Naive thymus-derived CD4-positive, alpha-beta T cell (primary cell): ENCODE measurements around the gene VPS9D1. TPM values are rescaled to one million over a fixed set of nuclear protein-coding genes. Genes with fewer than 3 reads are reported as not detected.
"Not testable (repeated sequence)": the region's sequence is repeated elsewhere in the genome, so short reads cannot be mapped to it uniquely, and the experiment has no call there.

Experiments used
- ATAC-seq: fragments of 150-1000 bp; cut with Tn5 transposase; 2 replicates; pipeline ENCODE4 v1.10.0; 2021; ENCODE audit warnings: mild to moderate bottlenecking, moderate library complexity
- CTCF ChIA-PET: fragments of 350-600 bp; sonication (Branson Sonifier 250); formaldehyde crosslinking; loops from one replicate; lab custom pipeline; 2021; ENCODE audit warnings: antibody characterized with exemption; lab: Charles Lee
- POLR2A ChIA-PET: fragments of 350-600 bp; sonication (Branson Sonifier 250); formaldehyde crosslinking; loops from one replicate; lab custom pipeline; 2021; ENCODE audit warnings: antibody characterized with exemption, inconsistent platforms; lab: Charles Lee
- DNase-seq, 9 donors: peaks; one replicate each; pipeline versions ENCODE4 v3.0.0 to v3.0.0-alpha.2; 2020 to 2022; ENCODE audit warnings: mixed read lengths in 1 of 9
- H3K27ac ChIP-seq: one replicate; pipeline ENCODE4 v1.7.0; 2013; ENCODE audit warnings: mild to moderate bottlenecking, low read depth, low read length, moderate library complexity
- H3K27me3 ChIP-seq, 2 donors: one replicate each; pipeline ENCODE4 v1.7.0; 2013; ENCODE audit warnings: low read length in 2 of 2, mild to moderate bottlenecking in 2 of 2, moderate library complexity in 2 of 2; ENCODE audit not compliant: control insufficient read depth in 2 of 2, insufficient read depth in 2 of 2
- H3K36me3 ChIP-seq, 3 experiments: 1 replicate in 2 of 3; 2 replicates in 1 of 3; pipeline ENCODE4 v1.7.0; 2013; ENCODE audit warnings: low read length in 3 of 3, mild to moderate bottlenecking in 3 of 3, moderate library complexity in 1 of 3; ENCODE audit not compliant: insufficient read depth in 3 of 3, control insufficient read depth in 2 of 3
- H3K4me1 ChIP-seq, 2 donors: one replicate each; pipeline ENCODE4 v1.7.0; 2013; ENCODE audit warnings: low read length in 2 of 2, mild to moderate bottlenecking in 2 of 2, moderate library complexity in 1 of 2; ENCODE audit not compliant: control insufficient read depth in 2 of 2, insufficient read depth in 2 of 2
- H3K4me3 ChIP-seq: 2 replicates; pipeline ENCODE4 v1.7.0; 2013; ENCODE audit warnings: mild to moderate bottlenecking, low read length
- H3K9me3 ChIP-seq, 3 experiments: 1 replicate in 2 of 3; 2 replicates in 1 of 3; pipeline ENCODE4 v1.7.0; 2013; ENCODE audit warnings: low read length in 3 of 3; ENCODE audit not compliant: control insufficient read depth in 2 of 3
- H3K27ac Mint-ChIP-seq, 9 donors: one replicate each; pipeline ENCODE4 v1.8.0; 2020 to 2022; ENCODE audit warnings: mixed read lengths in 9 of 9, mild to moderate bottlenecking in 8 of 9, moderate library complexity in 5 of 9, inconsistent platforms in 2 of 9
- H3K27me3 Mint-ChIP-seq, 5 donors: one replicate each; pipeline ENCODE4 v1.8.0; 2021 to 2022; ENCODE audit warnings: mixed read lengths in 5 of 5, mild to moderate bottlenecking in 1 of 5
- H3K36me3 Mint-ChIP-seq, 5 donors: one replicate each; pipeline ENCODE4 v1.8.0; 2020 to 2022; ENCODE audit warnings: mixed read lengths in 5 of 5, mild to moderate bottlenecking in 3 of 5, inconsistent platforms in 1 of 5
- H3K4me1 Mint-ChIP-seq, 7 donors: one replicate each; pipeline ENCODE4 v1.8.0; 2020 to 2022; ENCODE audit warnings: mixed read lengths in 7 of 7, mild to moderate bottlenecking in 3 of 7, inconsistent platforms in 1 of 7
- H3K4me3 Mint-ChIP-seq, 10 donors: one replicate each; pipeline ENCODE4 v1.8.0; 2020 to 2022; ENCODE audit warnings: mild to moderate bottlenecking in 10 of 10, mixed read lengths in 10 of 10, moderate library complexity in 6 of 10, inconsistent platforms in 2 of 10
- H3K9me3 Mint-ChIP-seq, 11 donors: one replicate each; pipeline ENCODE4 v1.8.0; 2020 to 2022; ENCODE audit warnings: mixed read lengths in 11 of 11, mild to moderate bottlenecking in 4 of 11, inconsistent platforms in 1 of 11, moderate library complexity in 1 of 11
- intact Hi-C, 2 donors: fragments of 100-400 bp; cut with micrococcal nuclease; formaldehyde crosslinking; loops; one replicate each; pipeline ENCODE4 v1.15.1; 2023
- polyA plus RNA-seq, 2 donors: library from polyadenylated mRNA; unstranded; fragments of 300-500 nt; fragmentation: Illumina TruSeq; gene quantifications; one replicate each; pipeline ENCODE4 v1.2.3, GENCODE V29; 2021
- total RNA-seq, 6 experiments: library from RNA in 5 of 6; stranded (reverse) in 5 of 6; gene quantifications; 1 replicate in 5 of 6; 2 replicates in 1 of 6; pipeline ENCODE4 v1.2.3 and lab custom pipeline; 2021 to 2026

VPS9D1 gene
- total and polyA plus RNA-seq, 7 experiments from 2014 or later = 0.93 to 28.9 (median 11.9) TPM

GRCh38 chr16:89696670-89697128 lies 24.0 kb downstream of the VPS9D1 start:
- ATAC-seq = no peak
- POLR2A ChIA-PET = no interaction called here
- Mint-ChIP-seq H3K9me3 (no peaks in the 10 kb centered on the region), H3K4me3 (peak overlapping the region in 1 of 10 donors; percentile 4), H3K4me1 (peaks cover 0 to 19% (median 10%) of the 10 kb centered on the region in 7 donors), H3K27me3 (no peaks in the 10 kb centered on the region), H3K27ac (no peak overlapping the region), H3K36me3 (peaks cover 0 to 7% (median 3%) of the 10 kb centered on the region in 5 donors)
- intact Hi-C loops = no loop called here
- Histone ChIP-seq H3K27me3 (no peaks in the 10 kb centered on the region), H3K4me3 (no peak overlapping the region), H3K4me1 (peaks cover 19 to 24% of the 10 kb centered on the region in 2 donors), H3K27ac (no peak overlapping the region), H3K9me3 (no peaks in the 10 kb centered on the region), H3K36me3 (peaks cover 0 to 49% (median 4%) of the 10 kb centered on the region in 3 experiments)
- CTCF ChIA-PET = interaction anchor here (0.6 to 1.7 kb wide), 2 partner anchors 213 to 671 kb away, joined by 3 read pairs; no protein-coding TSS in a partner anchor
- no peak for DNase-seq

- Mint-ChIP-seq H3K9me3 (no peaks in the 10 kb centered on the region), H3K4me3 (peak overlapping the region in 1 of 10 donors; percentile 4), H3K4me1 (peaks cover 0 to 19% (median 10%) of the 10 kb centered on the region in 7 donors), H3K27ac (peak overlapping the region in 2 of 9 donors; percentile 9 to 36), H3K27me3 (no peaks in the 10 kb centered on the region), H3K36me3 (peaks cover 0 to 11% (median 3%) of the 10 kb centered on the region in 5 donors)
- no peak for DNase-seq
- Histone ChIP-seq H3K4me1 (peaks cover 19 to 24% of the 10 kb centered on the region in 2 donors), H3K27me3 (no peaks in the 10 kb centered on the region), H3K9me3 (no peaks in the 10 kb centered on the region), H3K36me3 (peaks cover 0 to 54% (median 4%) of the 10 kb centered on the region in 3 experiments), H3K27ac (no peak overlapping the region), H3K4me3 (no peak overlapping the region)
- CTCF ChIA-PET = interaction anchor here (0.6 to 1.7 kb wide), 3 partner anchors 104 to 670 kb away, joined by 3 to 5 read pairs (median 3); no protein-coding TSS in a partner anchor
- intact Hi-C loops = no loop called here
- POLR2A ChIA-PET = no interaction called here
- ATAC-seq = no peak
Measured at GRCh38 chr16:89695875-89696669, 24.6 kb downstream of the VPS9D1 start.

DNA sequence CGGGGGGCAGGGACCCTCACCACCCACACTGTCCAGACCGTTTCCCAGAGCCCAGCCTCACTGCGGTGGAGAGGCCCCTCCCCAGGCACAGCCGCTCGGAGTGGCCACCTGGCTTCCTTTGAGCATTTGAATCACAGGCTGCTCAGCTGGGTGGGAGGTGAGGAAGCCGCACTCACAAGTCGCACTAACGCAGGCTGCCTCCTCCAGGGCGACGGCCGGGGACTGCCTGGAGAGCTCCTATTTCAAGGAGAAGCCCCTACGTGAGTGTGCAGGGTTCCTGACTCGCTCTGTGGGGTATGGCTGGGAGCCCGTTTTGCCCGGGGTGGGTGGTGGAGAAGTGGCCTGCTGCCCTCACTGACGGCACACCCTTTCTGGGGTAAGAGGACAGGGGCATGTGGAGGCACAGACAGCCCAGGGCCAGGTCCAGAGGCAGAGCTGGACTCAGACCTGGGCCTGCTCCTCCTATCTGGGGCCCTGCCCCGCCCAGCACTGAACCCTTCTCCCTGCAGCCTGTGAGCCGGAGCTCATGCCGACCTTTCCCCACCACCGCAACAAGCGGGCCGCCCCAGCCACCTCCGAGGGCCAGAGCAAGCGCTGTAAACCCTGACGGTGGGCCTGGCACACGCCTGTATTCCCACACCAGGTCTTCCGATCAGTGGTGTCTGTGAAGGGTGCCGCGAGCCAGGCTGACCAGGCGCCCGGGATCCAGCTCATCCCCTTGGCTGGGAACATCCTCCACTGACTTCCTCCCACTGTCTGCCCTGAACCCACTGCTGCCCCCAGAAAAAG lies 25.4 kb downstream of the VPS9D1 start:
- peaks cover 0 to 12% (median 3%) of the 10 kb centered on the region in 5 donors for H3K36me3 Mint-ChIP-seq
- peaks cover 0 to 60% (median 4%) of the 10 kb centered on the region in 3 experiments for H3K36me3 ChIP-seq
- H3K27ac Mint-ChIP-seq = peak overlapping the region in 1 of 9 donors; percentile 36
- H3K27ac ChIP-seq = no peak overlapping the region
- peaks cover 2 to 19% (median 10%) of the 10 kb centered on the region in 7 donors for H3K4me1 Mint-ChIP-seq
- intact Hi-C loops = no loop called here
- H3K9me3 ChIP-seq = no peaks in the 10 kb centered on the region
- no peaks in the 10 kb centered on the region for H3K27me3 Mint-ChIP-seq
- H3K9me3 Mint-ChIP-seq = no peaks in the 10 kb centered on the region
- peaks cover 13 to 17% of the 10 kb centered on the region in 2 donors for H3K4me1 ChIP-seq
- ChIA-PET CTCF (interaction anchor here (0.6 kb wide), 1 partner anchor 103 kb away, joined by 5 read pairs; no protein-coding TSS in a partner anchor), POLR2A (interaction anchor here (0.6 kb wide), 1 partner anchor 46 kb away, joined by 4 read pairs; no protein-coding TSS in a partner anchor)
- DNase-seq (no peak), ATAC-seq (no peak)
- no peak overlapping the region for H3K4me3 ChIP-seq
- no peak overlapping the region for H3K4me3 Mint-ChIP-seq
- H3K27me3 ChIP-seq = no peaks in the 10 kb centered on the region

- H3K27me3 ChIP-seq, DNase-seq, H3K4me3 Mint-ChIP-seq, H3K27ac ChIP-seq, CTCF ChIA-PET, H3K27ac Mint-ChIP-seq, H3K9me3 ChIP-seq, H3K9me3 Mint-ChIP-seq, H3K27me3 Mint-ChIP-seq, ATAC-seq, H3K4me3 ChIP-seq, intact Hi-C loops: not testable (repeated sequence)
- Histone ChIP-seq H3K4me1 (peaks cover 7 to 13% of the 10 kb centered on the region in 2 donors), H3K36me3 (peaks cover 0 to 64% (median 4%) of the 10 kb centered on the region in 3 experiments)
- Mint-ChIP-seq H3K4me1 (peaks cover 4 to 13% (median 7%) of the 10 kb centered on the region in 7 donors), H3K36me3 (peaks cover 0 to 17% (median 3%) of the 10 kb centered on the region in 5 donors)
- POLR2A ChIA-PET = interaction anchor here (0.6 kb wide), 1 partner anchor 31 kb away, joined by 3 read pairs; no protein-coding TSS in a partner anchor
Measured at GRCh38 chr16:89694784-89695085, 26.0 kb downstream of the VPS9D1 start.

DNA sequence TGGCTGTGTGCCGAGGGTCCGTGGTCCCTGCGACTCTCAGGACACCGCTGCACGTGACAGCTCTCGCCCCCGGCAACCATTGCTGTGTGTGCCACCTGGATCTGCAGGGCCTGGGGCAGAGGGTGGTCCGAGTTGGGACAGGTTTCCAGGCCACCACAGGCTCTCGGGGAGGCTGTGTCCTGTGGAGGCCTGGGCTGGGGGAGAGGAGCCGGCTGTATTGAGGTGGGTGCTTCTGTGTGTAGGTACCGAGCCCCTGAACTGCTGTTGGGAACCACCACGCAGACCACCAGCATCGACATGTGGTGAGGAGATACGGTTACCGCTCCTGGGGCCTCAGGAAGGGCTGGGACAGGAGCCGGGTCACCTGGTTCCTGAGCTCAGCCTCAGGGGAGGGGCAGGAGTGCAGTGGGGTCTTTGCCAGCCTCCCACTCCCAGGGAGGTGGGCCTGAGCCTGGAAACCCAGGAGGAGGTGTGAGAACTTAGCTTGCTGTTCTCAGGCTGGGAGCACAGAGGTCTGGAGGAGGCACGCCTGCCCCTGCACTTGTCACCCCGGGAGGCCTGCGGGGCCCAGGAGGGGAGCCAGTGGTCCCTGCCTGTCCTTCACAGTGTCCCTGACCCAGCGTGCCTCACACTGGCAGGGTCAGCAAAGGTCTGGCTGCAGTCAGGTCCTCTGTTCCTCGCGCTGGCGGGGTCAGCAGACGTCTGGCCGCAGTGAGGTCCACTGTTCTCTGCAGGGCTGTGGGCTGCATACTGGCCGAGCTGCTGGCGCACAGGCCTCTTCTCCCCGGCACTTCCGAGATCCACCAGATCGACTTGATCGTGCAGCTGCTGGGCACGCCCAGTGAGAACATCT lies 26.5 kb downstream of the VPS9D1 start:
- DNase-seq = no peak

More for the DNA sequence above, 26.5 kb downstream of the VPS9D1 start:
- ChIA-PET CTCF (no interaction called here), POLR2A (interaction anchor here (0.6 kb wide), 2 partner anchors 30 to 431 kb away, joined by 3 read pairs; no protein-coding TSS in a partner anchor)
- no peaks in the 10 kb centered on the region for H3K27me3 Mint-ChIP-seq
- peaks cover 0 to 69% (median 4%) of the 10 kb centered on the region in 3 experiments for H3K36me3 ChIP-seq
- ATAC-seq = no peak
- no peaks in the 10 kb centered on the region for H3K27me3 ChIP-seq
- H3K27ac Mint-ChIP-seq = no peak overlapping the region
- intact Hi-C loops = no loop called here
- H3K27ac ChIP-seq = no peak overlapping the region
- H3K9me3 Mint-ChIP-seq = no peaks in the 10 kb centered on the region
- no peaks in the 10 kb centered on the region for H3K9me3 ChIP-seq
- H3K4me3 ChIP-seq = no peak overlapping the region
- peaks cover 3 to 11% (median 6%) of the 10 kb centered on the region in 7 donors for H3K4me1 Mint-ChIP-seq
- H3K4me3 Mint-ChIP-seq = no peak overlapping the region
- peaks cover 0 to 17% (median 2%) of the 10 kb centered on the region in 5 donors for H3K36me3 Mint-ChIP-seq
- peaks cover 6 to 12% of the 10 kb centered on the region in 2 donors for H3K4me1 ChIP-seq
